ENCODE measurements around the gene NPTX1. TPM values are rescaled to one million over a fixed set of nuclear protein-coding genes. Genes with fewer than 3 reads are reported as not detected.

Gene NPTX1
- total and polyA plus RNA-seq, 7 experiments from 2014 or later: 0.11 to 98.0 (median 0.35) TPM; not detected in 3

DNA sequence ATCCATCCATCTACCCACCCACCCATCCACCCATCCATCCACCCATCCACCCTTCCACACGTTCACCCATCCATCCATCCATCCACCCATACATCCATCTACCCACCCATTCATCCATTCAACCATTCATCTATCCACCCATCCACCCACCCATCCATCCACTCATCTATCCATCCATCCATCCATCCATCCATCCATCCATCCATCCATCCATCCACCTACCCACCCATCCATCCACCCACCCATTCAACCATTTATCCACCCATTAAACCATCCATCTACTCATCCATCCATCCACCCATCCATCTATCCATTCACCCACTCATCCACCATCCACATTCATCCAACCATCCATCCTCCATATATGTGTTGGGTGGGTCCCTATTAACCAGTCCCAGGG, 42.0 kb upstream of the NPTX1 start:
- CTCF ChIA-PET: no interaction called here

DNA sequence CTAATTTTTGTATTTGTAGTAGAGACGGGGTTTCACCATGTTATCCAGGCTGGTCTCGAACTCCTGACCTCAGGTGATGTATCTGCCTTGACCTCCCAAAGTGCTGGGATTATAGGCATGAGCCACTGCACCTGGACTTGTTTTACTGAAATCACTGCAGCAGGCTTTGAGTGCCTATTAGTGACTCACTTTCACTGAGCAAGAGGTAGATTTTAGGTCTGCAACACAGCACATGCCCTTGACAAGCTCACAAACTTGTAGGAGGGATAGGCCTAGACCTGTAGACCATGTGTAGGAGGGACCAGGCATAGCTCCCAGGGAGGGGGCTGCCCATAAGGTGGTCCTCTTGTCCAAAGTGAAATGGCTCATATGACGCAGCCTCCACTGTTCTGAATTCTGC, 41.2 kb upstream of the NPTX1 start:
- DNase-seq (no peak), ATAC-seq (no peak)
- Mint-ChIP-seq H3K9me3 (no peaks in the 10 kb centered on the region), H3K4me1 (peaks cover 0 to 1% (median 0%) of the 10 kb centered on the region in 7 donors), H3K4me3 (no peak overlapping the region), H3K27me3 (peaks cover 0 to 10% (median 4%) of the 10 kb centered on the region in 5 donors), H3K27ac (no peak overlapping the region), H3K36me3 (peaks cover 0 to 3% (median 0%) of the 10 kb centered on the region in 5 donors)
- POLR2A ChIA-PET: no interaction called here
- Histone ChIP-seq H3K9me3 (ENCODE audit: control insufficient read depth in 2 of 3, low read length in 3 of 3) (no peaks in the 10 kb centered on the region), H3K4me3 (ENCODE audit: low read length) (no peak overlapping the region), H3K27me3 (ENCODE audit: control insufficient read depth in 2 of 2, insufficient read depth in 2 of 2, low read length in 2 of 2) (no peaks in the 10 kb centered on the region), H3K36me3 (ENCODE audit: control insufficient read depth in 2 of 3, insufficient read depth in 3 of 3, low read length in 3 of 3) (no peaks in the 10 kb centered on the region), H3K27ac (ENCODE audit: low read depth, low read length) (no peak overlapping the region), H3K4me1 (ENCODE audit: control insufficient read depth in 2 of 2, insufficient read depth in 2 of 2, low read length in 2 of 2) (no peaks in the 10 kb centered on the region)
- intact Hi-C loops (cut with micrococcal nuclease): no loop called here
- CTCF ChIA-PET: no interaction called here

More for the DNA sequence above, 42.0 kb upstream of the NPTX1 start:
- H3K4me3 ChIP-seq (ENCODE audit: low read length): no peak overlapping the region
- peaks cover 0 to 1% (median 0%) of the 10 kb centered on the region in 5 donors for H3K36me3 Mint-ChIP-seq
- H3K9me3 ChIP-seq (ENCODE audit: control insufficient read depth in 2 of 3, low read length in 3 of 3): no peaks in the 10 kb centered on the region
- H3K4me1 ChIP-seq (ENCODE audit: control insufficient read depth in 2 of 2, insufficient read depth in 2 of 2, low read length in 2 of 2): no peaks in the 10 kb centered on the region
- ATAC-seq (no peak), DNase-seq (no peak)
- no peaks in the 10 kb centered on the region for H3K27me3 ChIP-seq (ENCODE audit: control insufficient read depth in 2 of 2, insufficient read depth in 2 of 2, low read length in 2 of 2)
- intact Hi-C loops (cut with micrococcal nuclease): no loop called here
- H3K27me3 Mint-ChIP-seq: peaks cover 0 to 7% (median 2%) of the 10 kb centered on the region in 5 donors
- H3K27ac Mint-ChIP-seq: no peak overlapping the region
- no peak overlapping the region for H3K27ac ChIP-seq (ENCODE audit: low read depth, low read length)
- H3K4me3 Mint-ChIP-seq: no peak overlapping the region
- H3K4me1 Mint-ChIP-seq: peaks cover 0 to under 1% (median 0%) of the 10 kb centered on the region in 7 donors
- no peaks in the 10 kb centered on the region for H3K36me3 ChIP-seq (ENCODE audit: control insufficient read depth in 2 of 3, insufficient read depth in 3 of 3, low read length in 3 of 3)
- H3K9me3 Mint-ChIP-seq: no peaks in the 10 kb centered on the region
- POLR2A ChIA-PET: no interaction called here

DNA sequence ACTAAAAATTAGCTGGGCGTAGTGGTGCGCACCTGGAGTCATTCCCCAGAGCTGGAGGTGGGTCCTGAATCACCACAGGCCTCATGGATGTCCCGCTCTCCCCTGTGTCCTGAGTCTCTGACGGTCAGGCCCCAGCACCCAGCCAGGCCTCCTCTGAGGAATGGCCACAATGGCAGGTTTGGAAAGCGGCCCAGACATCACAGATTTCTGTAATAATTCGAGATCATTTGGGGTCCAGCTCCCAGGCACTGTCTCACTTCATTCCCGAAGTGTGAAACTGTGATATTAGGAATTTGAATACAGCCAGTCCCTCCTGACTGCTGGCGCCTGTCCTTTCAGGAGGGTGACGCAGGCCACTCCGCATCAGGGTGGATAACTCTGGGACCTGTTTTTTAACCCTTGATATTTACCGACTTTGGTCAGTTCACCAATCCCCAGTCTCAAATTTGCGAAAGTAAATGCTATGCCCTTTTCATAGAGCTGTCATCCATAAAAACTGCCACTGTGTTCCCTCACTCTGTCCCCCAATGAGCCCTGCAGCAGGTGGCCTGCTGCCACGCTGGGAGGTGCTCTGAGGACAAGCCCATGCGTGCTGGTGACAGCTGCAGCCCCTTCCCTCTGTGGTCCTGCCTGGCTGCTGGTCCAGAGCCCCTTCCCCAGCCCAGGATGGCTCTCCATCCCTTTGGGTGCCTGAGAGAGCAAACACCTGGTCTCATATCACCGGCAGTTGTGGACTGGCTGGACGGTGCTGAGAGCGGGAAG, 39.9 kb upstream of the NPTX1 start:
- Mint-ChIP-seq H3K27me3 (peaks cover 0 to 9% (median 4%) of the 10 kb centered on the region in 5 donors), H3K4me3 (no peak overlapping the region), H3K36me3 (peaks cover 0 to 3% (median 0%) of the 10 kb centered on the region in 5 donors), H3K9me3 (no peaks in the 10 kb centered on the region), H3K4me1 (peaks cover 0 to 1% (median 0%) of the 10 kb centered on the region in 7 donors), H3K27ac (no peak overlapping the region)
- H3K36me3 ChIP-seq (ENCODE audit: control insufficient read depth in 2 of 3, insufficient read depth in 3 of 3, low read length in 3 of 3): no peaks in the 10 kb centered on the region
- no peak overlapping the region for H3K4me3 ChIP-seq (ENCODE audit: low read length)
- H3K27ac ChIP-seq (ENCODE audit: low read depth, low read length): no peak overlapping the region
- ATAC-seq: no peak
- CTCF ChIA-PET: interaction anchor here (0.7 to 1.0 kb wide), 2 partner anchors 12 to 89 kb away, joined by 3 to 4 read pairs; no protein-coding TSS in a partner anchor
- H3K4me1 ChIP-seq (ENCODE audit: control insufficient read depth in 2 of 2, insufficient read depth in 2 of 2, low read length in 2 of 2): no peaks in the 10 kb centered on the region
- intact Hi-C loops (cut with micrococcal nuclease): no loop called here
- no peaks in the 10 kb centered on the region for H3K27me3 ChIP-seq (ENCODE audit: control insufficient read depth in 2 of 2, insufficient read depth in 2 of 2, low read length in 2 of 2)
- DNase-seq: no peak
- no peaks in the 10 kb centered on the region for H3K9me3 ChIP-seq (ENCODE audit: control insufficient read depth in 2 of 3, low read length in 3 of 3)
- POLR2A ChIA-PET: no interaction called here

DNA sequence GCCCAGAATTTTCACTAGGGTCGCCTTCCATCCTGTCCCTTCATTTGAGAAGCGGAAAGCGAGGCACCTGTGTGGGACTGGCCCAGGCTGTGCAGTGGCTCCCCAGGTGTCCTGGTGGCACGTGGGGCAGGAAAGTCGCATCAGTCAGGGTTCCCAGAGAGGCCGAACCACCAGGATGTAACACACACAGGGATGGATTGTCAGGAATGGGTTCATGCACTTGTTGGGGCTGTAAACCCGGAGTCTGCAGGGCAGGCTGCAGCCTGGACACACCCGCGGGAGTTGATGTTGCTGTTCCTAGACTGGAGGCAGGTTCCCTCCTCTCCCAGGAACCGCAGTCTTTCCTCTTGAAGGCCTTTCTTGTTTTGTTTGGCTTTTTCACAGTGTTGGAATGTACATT, 37.5 kb upstream of the NPTX1 start:
- intact Hi-C loops (cut with micrococcal nuclease): no loop called here
- Histone ChIP-seq H3K36me3 (ENCODE audit: control insufficient read depth in 2 of 3, insufficient read depth in 3 of 3, low read length in 3 of 3) (no peaks in the 10 kb centered on the region), H3K27ac (ENCODE audit: low read depth, low read length) (no peak overlapping the region), H3K27me3 (ENCODE audit: control insufficient read depth in 2 of 2, insufficient read depth in 2 of 2, low read length in 2 of 2) (no peaks in the 10 kb centered on the region), H3K9me3 (ENCODE audit: control insufficient read depth in 2 of 3, low read length in 3 of 3) (no peaks in the 10 kb centered on the region), H3K4me1 (ENCODE audit: control insufficient read depth in 2 of 2, insufficient read depth in 2 of 2, low read length in 2 of 2) (no peaks in the 10 kb centered on the region), H3K4me3 (ENCODE audit: low read length) (no peak overlapping the region)
- no peaks in the 10 kb centered on the region for H3K9me3 Mint-ChIP-seq
- H3K4me1 Mint-ChIP-seq: peaks cover 0 to 1% (median 0%) of the 10 kb centered on the region in 7 donors
- ATAC-seq (no peak), DNase-seq (no peak)
- H3K36me3 Mint-ChIP-seq: peaks cover 0 to 3% (median 0%) of the 10 kb centered on the region in 5 donors
- H3K27ac Mint-ChIP-seq: no peak overlapping the region
- CTCF ChIA-PET: no interaction called here
- peaks cover 0 to 8% (median 4%) of the 10 kb centered on the region in 5 donors for H3K27me3 Mint-ChIP-seq
- POLR2A ChIA-PET: no interaction called here
- H3K4me3 Mint-ChIP-seq: no peak overlapping the region

DNA sequence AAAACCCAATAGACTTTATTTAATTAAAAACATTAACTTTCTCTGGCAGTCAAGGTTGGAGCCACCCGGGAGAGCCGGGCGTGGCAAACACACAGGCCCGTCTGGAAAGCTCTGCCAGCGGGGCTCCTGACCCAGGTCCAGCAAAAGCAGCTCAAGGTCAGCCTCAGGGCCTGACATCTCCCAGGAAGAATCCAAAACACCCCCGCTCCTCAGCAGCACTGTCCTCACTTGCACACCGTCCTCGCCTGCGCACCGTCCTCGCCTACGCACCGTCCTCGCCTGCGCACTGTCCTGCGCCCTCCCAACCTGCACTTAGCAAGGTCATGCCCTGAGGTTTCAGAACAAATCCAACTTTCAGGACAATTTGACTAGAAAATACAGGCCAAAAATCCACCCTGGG, 36.8 kb upstream of the NPTX1 start:
- peaks cover 0 to 1% (median 0%) of the 10 kb centered on the region in 7 donors for H3K4me1 Mint-ChIP-seq
- DNase-seq (no peak), ATAC-seq (no peak)
- no peaks in the 10 kb centered on the region for H3K36me3 ChIP-seq (ENCODE audit: control insufficient read depth in 2 of 3, insufficient read depth in 3 of 3, low read length in 3 of 3)
- no peak overlapping the region for H3K4me3 Mint-ChIP-seq
- H3K27me3 Mint-ChIP-seq: peaks cover 0 to 8% (median 4%) of the 10 kb centered on the region in 5 donors
- H3K27ac ChIP-seq (ENCODE audit: low read depth, low read length): no peak overlapping the region
- no peak overlapping the region for H3K4me3 ChIP-seq (ENCODE audit: low read length)
- no peaks in the 10 kb centered on the region for H3K27me3 ChIP-seq (ENCODE audit: control insufficient read depth in 2 of 2, insufficient read depth in 2 of 2, low read length in 2 of 2)
- POLR2A ChIA-PET: no interaction called here
- no peak overlapping the region for H3K27ac Mint-ChIP-seq
- H3K9me3 Mint-ChIP-seq: no peaks in the 10 kb centered on the region
- peaks cover 0 to 3% (median 0%) of the 10 kb centered on the region in 5 donors for H3K36me3 Mint-ChIP-seq
- no peaks in the 10 kb centered on the region for H3K4me1 ChIP-seq (ENCODE audit: control insufficient read depth in 2 of 2, insufficient read depth in 2 of 2, low read length in 2 of 2)
- no peaks in the 10 kb centered on the region for H3K9me3 ChIP-seq (ENCODE audit: control insufficient read depth in 2 of 3, low read length in 3 of 3)
- intact Hi-C loops (cut with micrococcal nuclease): no loop called here
- CTCF ChIA-PET: no interaction called here

DNA sequence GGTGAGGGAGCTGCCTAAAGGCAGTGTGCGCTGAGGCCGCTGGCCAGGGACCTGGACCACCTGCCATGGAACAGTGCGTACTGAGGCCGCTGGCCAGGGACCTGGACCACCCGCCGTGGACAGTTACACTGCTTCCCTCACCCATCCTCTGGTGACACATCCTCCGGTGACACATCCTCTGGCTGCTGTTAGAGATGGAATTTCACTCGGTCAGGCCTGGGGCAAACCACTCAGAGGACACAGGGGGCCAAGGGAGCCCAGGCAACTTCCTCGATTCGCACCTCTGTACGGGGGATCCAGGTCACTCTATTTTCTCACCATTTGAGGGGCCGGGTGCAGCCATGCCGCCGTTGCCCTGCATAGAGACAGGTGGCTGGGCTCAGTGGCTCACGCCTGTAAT, 35.8 kb upstream of the NPTX1 start:
- no peak for ATAC-seq

More for the DNA sequence above, 35.8 kb upstream of the NPTX1 start:
- no peak overlapping the region for H3K4me3 ChIP-seq (ENCODE audit: low read length)
- peaks cover 0 to 13% (median 4%) of the 10 kb centered on the region in 5 donors for H3K27me3 Mint-ChIP-seq
- no peak overlapping the region for H3K4me3 Mint-ChIP-seq
- H3K27ac Mint-ChIP-seq: no peak overlapping the region
- no peaks in the 10 kb centered on the region for H3K27me3 ChIP-seq (ENCODE audit: control insufficient read depth in 2 of 2, insufficient read depth in 2 of 2, low read length in 2 of 2)
- ChIA-PET POLR2A (no interaction called here), CTCF (no interaction called here)
- no peaks in the 10 kb centered on the region for H3K9me3 Mint-ChIP-seq
- H3K36me3 Mint-ChIP-seq: peaks cover 0 to 3% (median 0%) of the 10 kb centered on the region in 5 donors
- H3K9me3 ChIP-seq (ENCODE audit: control insufficient read depth in 2 of 3, low read length in 3 of 3): no peaks in the 10 kb centered on the region
- H3K36me3 ChIP-seq (ENCODE audit: control insufficient read depth in 2 of 3, insufficient read depth in 3 of 3, low read length in 3 of 3): no peaks in the 10 kb centered on the region
- intact Hi-C loops (cut with micrococcal nuclease): no loop called here
- H3K27ac ChIP-seq (ENCODE audit: low read depth, low read length): no peak overlapping the region
- H3K4me1 Mint-ChIP-seq: peaks cover 0 to 1% (median 0%) of the 10 kb centered on the region in 7 donors
- no peak for DNase-seq
- H3K4me1 ChIP-seq (ENCODE audit: control insufficient read depth in 2 of 2, insufficient read depth in 2 of 2, low read length in 2 of 2): no peaks in the 10 kb centered on the region

Measured in naive thymus-derived CD4-positive, alpha-beta T cell (primary cell).